ENCODE measurements around the gene NEK8. TPM values are rescaled to one million over a fixed set of nuclear protein-coding genes. Genes with fewer than 3 reads are reported as not detected.
"Not testable (repeated sequence)": the region's sequence is repeated elsewhere in the genome, so short reads cannot be mapped to it uniquely, and the experiment has no call there.

NEK8 gene
- total RNA-seq, 2 experiments from 2014 or later, result 4.7 to 5.2 TPM

GRCh38 chr17:28777178-28777577 is 48.6 kb downstream of the NEK8 start:
- intact Hi-C loops (cut with DNase I, micrococcal nuclease), result no loop called here
- Histone ChIP-seq H3K9me3 (ENCODE audit: control insufficient read depth in 1 of 2, insufficient read depth in 1 of 2, low read length in 2 of 2) (no peaks in the 10 kb centered on the region), H3K4me1 (ENCODE audit: insufficient read depth, low read length) (peaks cover 9% of the 10 kb centered on the region), H3K27ac (ENCODE audit: low read depth in 1 of 2, low read length in 2 of 2) (no peak overlapping the region), H3K4me3 (ENCODE audit: low read length) (no peak overlapping the region), H3K27me3 (ENCODE audit: control insufficient read depth in 1 of 2, insufficient read depth in 2 of 2, low read length in 2 of 2) (no peaks in the 10 kb centered on the region), H3K36me3 (ENCODE audit: insufficient read depth, low read length) (peaks cover 11% of the 10 kb centered on the region)
- DNase-seq (no peak), ATAC-seq (ENCODE audit: poor library complexity) (no peak)
- H3K4me3 Mint-ChIP-seq, result no peak overlapping the region
- no peaks in the 10 kb centered on the region for H3K9me3 Mint-ChIP-seq
- no peaks in the 10 kb centered on the region for H3K27me3 Mint-ChIP-seq
- CTCF ChIA-PET, result interaction anchor here (0.6 kb wide), 1 partner anchor 50 kb away, joined by 4 read pairs; no protein-coding TSS in a partner anchor
- H3K27ac Mint-ChIP-seq, result peak overlapping the region; percentile 62
- POLR2A ChIA-PET, result interaction anchor here (0.7 kb wide), 1 partner anchor 29 kb away, joined by 4 read pairs; no protein-coding TSS in a partner anchor
- peaks cover 32% of the 10 kb centered on the region for H3K4me1 Mint-ChIP-seq (ENCODE audit: low read depth)
- H3K36me3 Mint-ChIP-seq (ENCODE audit: low read depth), result peaks cover 36% of the 10 kb centered on the region
- no peak for TF ChIP-seq CTCF (IDR thresholded peaks at IDR 0.05)

GRCh38 chr17:28779601-28780000 is 51.0 kb downstream of the NEK8 start:
- not testable (repeated sequence) for H3K4me3 Mint-ChIP-seq, H3K27ac Mint-ChIP-seq

GRCh38 chr17:28783161-28783560 is 54.6 kb downstream of the NEK8 start:
- Histone ChIP-seq H3K4me1 (ENCODE audit: insufficient read depth, low read length) (no peaks in the 10 kb centered on the region), H3K36me3 (ENCODE audit: insufficient read depth, low read length) (peaks cover 5% of the 10 kb centered on the region), H3K27ac (ENCODE audit: low read depth in 1 of 2, low read length in 2 of 2) (no peak overlapping the region), H3K9me3 (ENCODE audit: control insufficient read depth in 1 of 2, insufficient read depth in 1 of 2, low read length in 2 of 2) (no peaks in the 10 kb centered on the region), H3K4me3 (ENCODE audit: low read length) (no peak overlapping the region), H3K27me3 (ENCODE audit: control insufficient read depth in 1 of 2, insufficient read depth in 2 of 2, low read length in 2 of 2) (no peaks in the 10 kb centered on the region)
- ChIA-PET CTCF (interaction anchor here (0.9 to 1.8 kb wide), 3 partner anchors 20 to 56 kb away, joined by 3 to 5 read pairs (median 3); no protein-coding TSS in a partner anchor), POLR2A (no interaction called here)
- Mint-ChIP-seq H3K27me3 (no peaks in the 10 kb centered on the region), H3K36me3 (ENCODE audit: low read depth) (peaks cover 27% of the 10 kb centered on the region), H3K4me1 (ENCODE audit: low read depth) (peaks cover 20% of the 10 kb centered on the region), H3K9me3 (no peaks in the 10 kb centered on the region), H3K4me3 (no peak overlapping the region), H3K27ac (no peak overlapping the region)
- DNase-seq, result no peak
- intact Hi-C loops (cut with DNase I, micrococcal nuclease), result no loop called here
- ATAC-seq (ENCODE audit: poor library complexity), result no peak
- no peak for TF ChIP-seq CTCF (IDR thresholded peaks at IDR 0.05)

More at GRCh38 chr17:28779601-28780000, 51.0 kb downstream of the NEK8 start:
- H3K4me3 ChIP-seq (ENCODE audit: low read length); intact Hi-C loops (cut with DNase I, micrococcal nuclease); H3K36me3 ChIP-seq (ENCODE audit: insufficient read depth, low read length); H3K4me1 ChIP-seq (ENCODE audit: insufficient read depth, low read length); H3K27me3 Mint-ChIP-seq; DNase-seq; H3K27ac ChIP-seq (ENCODE audit: low read depth in 1 of 2, low read length in 2 of 2); POLR2A ChIA-PET; H3K9me3 Mint-ChIP-seq; ATAC-seq (ENCODE audit: poor library complexity); H3K27me3 ChIP-seq (ENCODE audit: control insufficient read depth in 1 of 2, insufficient read depth in 2 of 2, low read length in 2 of 2); H3K9me3 ChIP-seq (ENCODE audit: control insufficient read depth in 1 of 2, insufficient read depth in 1 of 2, low read length in 2 of 2): not testable (repeated sequence)
- CTCF ChIA-PET, result interaction anchor here (0.7 to 1.5 kb wide), 2 partner anchors 16 to 119 kb away, joined by 3 to 5 read pairs; no protein-coding TSS in a partner anchor
- Mint-ChIP-seq H3K36me3 (ENCODE audit: low read depth) (peaks cover 29% of the 10 kb centered on the region), H3K4me1 (ENCODE audit: low read depth) (peaks cover 32% of the 10 kb centered on the region)

- no peak overlapping the region for H3K27ac ChIP-seq (ENCODE audit: low read depth in 1 of 2, low read length in 2 of 2)
- no peak for ATAC-seq (ENCODE audit: poor library complexity)
- no peaks in the 10 kb centered on the region for H3K4me1 ChIP-seq (ENCODE audit: insufficient read depth, low read length)
- no peaks in the 10 kb centered on the region for H3K9me3 ChIP-seq (ENCODE audit: control insufficient read depth in 1 of 2, insufficient read depth in 1 of 2, low read length in 2 of 2)
- no peak for DNase-seq
- Mint-ChIP-seq H3K27me3 (no peaks in the 10 kb centered on the region), H3K4me1 (ENCODE audit: low read depth) (peaks cover 27% of the 10 kb centered on the region), H3K9me3 (no peaks in the 10 kb centered on the region), H3K27ac (no peak overlapping the region), H3K4me3 (no peak overlapping the region), H3K36me3 (ENCODE audit: low read depth) (peaks cover 11% of the 10 kb centered on the region)
- no peak for TF ChIP-seq CTCF (IDR thresholded peaks at IDR 0.05)
- intact Hi-C loops (cut with DNase I, micrococcal nuclease), result no loop called here
- ChIA-PET CTCF (interaction anchor here (1.3 kb wide), 1 partner anchor 12 kb away, joined by 4 read pairs; no protein-coding TSS in a partner anchor), POLR2A (no interaction called here)
- H3K36me3 ChIP-seq (ENCODE audit: insufficient read depth, low read length), result peaks cover 2% of the 10 kb centered on the region
- H3K4me3 ChIP-seq (ENCODE audit: low read length), result no peak overlapping the region
- no peaks in the 10 kb centered on the region for H3K27me3 ChIP-seq (ENCODE audit: control insufficient read depth in 1 of 2, insufficient read depth in 2 of 2, low read length in 2 of 2)
These were observed 59.5 kb downstream of the NEK8 start for GRCh38 chr17:28788100-28788499.
